ENCODE measurements around the gene INPP5K.
"Not testable (repeated sequence)": the region's sequence is repeated elsewhere in the genome, so short reads cannot be mapped to it uniquely, and the experiment has no call there.

The INPP5K gene

GRCh38 chr17:1446201-1446600 is 70.2 kb downstream of the INPP5K start:
- TF ChIP-seq OSR1 (CRISPR knock-in tag; IDR thresholded peaks at IDR 0.05), result no peak
- no peak for TF ChIP-seq ESRRG (CRISPR knock-in tag; IDR thresholded peaks at IDR 0.05)
- TF ChIP-seq SNAI2 (CRISPR knock-in tag; IDR thresholded peaks at IDR 0.05), result no peak
- no peak for TF ChIP-seq ZNF565 (CRISPR knock-in tag; conservative IDR thresholded peaks at IDR 0.05; ENCODE audit: low read depth)
- no peak for TF ChIP-seq PATZ1 (CRISPR knock-in tag; IDR thresholded peaks at IDR 0.05; ENCODE audit: borderline replicate concordance)
- TF ChIP-seq CSRNP3 (CRISPR knock-in tag; IDR thresholded peaks at IDR 0.05), result no peak
- TF ChIP-seq ZNF70 (CRISPR knock-in tag; IDR thresholded peaks at IDR 0.05), result no peak
- TF ChIP-seq BACH2 (CRISPR knock-in tag; IDR thresholded peaks at IDR 0.05; ENCODE audit: borderline replicate concordance), result no peak
- no peak for TF ChIP-seq RARB (CRISPR knock-in tag; IDR thresholded peaks at IDR 0.05)
- no peak for TF ChIP-seq ZC3H10 (CRISPR knock-in tag; IDR thresholded peaks at IDR 0.05)
- TF ChIP-seq ZNF8 (CRISPR knock-in tag; IDR thresholded peaks at IDR 0.05), result no peak
- no peak for TF ChIP-seq TOX (CRISPR knock-in tag; IDR thresholded peaks at IDR 0.05; ENCODE audit: borderline replicate concordance)
- ATAC-seq, result no peak

DNA sequence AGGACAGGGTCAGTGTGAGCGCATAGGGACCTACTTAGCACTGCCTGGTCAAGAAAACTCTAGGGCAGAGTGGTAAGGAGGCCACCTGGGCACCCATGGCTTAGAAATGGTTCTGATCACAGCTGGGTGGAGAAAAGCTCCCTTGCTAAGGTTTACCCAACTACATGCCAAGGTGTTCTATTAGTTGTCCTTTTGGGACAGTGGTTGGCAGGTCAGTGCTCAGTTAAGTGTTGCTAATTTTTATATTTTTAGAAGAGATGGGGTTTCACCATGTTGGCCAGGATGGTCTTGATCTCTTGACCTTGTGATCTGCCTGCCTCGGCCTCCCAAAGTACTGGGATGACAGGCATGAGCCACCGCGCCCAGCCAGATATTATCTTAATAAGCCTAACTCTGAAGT is 70.7 kb downstream of the INPP5K start:
- ATAC-seq, result not testable (repeated sequence)
